ENCODE data around the gene ENTPD1. TPM values are rescaled to one million over a fixed set of nuclear protein-coding genes. Genes with fewer than 3 reads are reported as not detected.

The ENTPD1 gene
- total RNA-seq, 4 donors from 2014 or later, result 27.3 to 33.4 (median 31.4) TPM

- 86% methylated on average over 3 of the region's 3 CpGs for WGBS
- H3K27me3 ChIP-seq, result no peaks in the 10 kb centered on the region
- peaks cover 0 to 43% (median 33%) of the 10 kb centered on the region in 4 donors for H3K4me1 ChIP-seq
- no peaks in the 10 kb centered on the region for H3K9me3 ChIP-seq
- no peak for DNase-seq (ENCODE audit: extremely low spot score)
- no peaks in the 10 kb centered on the region for H3K36me3 ChIP-seq
- TF ChIP-seq POLR2A (IDR thresholded peaks at IDR 0.05; ENCODE audit: low read depth), result no peak
- TF ChIP-seq EP300 (IDR thresholded peaks at IDR 0.05), result no peak
- no peak for TF ChIP-seq CTCF (IDR thresholded peaks at IDR 0.05)
- no peak for TF ChIP-seq POLR2AphosphoS5 (IDR thresholded peaks at IDR 0.05)
- no peak overlapping the region for H3K4me3 ChIP-seq
- intact Hi-C loops (cut with DNase I), result no loop called here
- peak overlapping the region in 1 of 4 donors; percentile 5 for H3K27ac ChIP-seq (replicated peaks in 1 of 4)
Observed at GRCh38 chr10:95784279-95784913, 28.4 kb downstream of the ENTPD1 start.

GRCh38 chr10:95785317-95785716, 29.4 kb downstream of the ENTPD1 start:
- H3K27ac ChIP-seq (replicated peaks in 1 of 4), result no peak overlapping the region
- no peaks in the 10 kb centered on the region for H3K27me3 ChIP-seq
- no peak for DNase-seq (ENCODE audit: extremely low spot score)
- H3K4me1 ChIP-seq, result peaks cover 0 to 38% (median 32%) of the 10 kb centered on the region in 4 donors
- intact Hi-C loops (cut with DNase I), result no loop called here
- no peak overlapping the region for H3K4me3 ChIP-seq
- no peaks in the 10 kb centered on the region for H3K9me3 ChIP-seq
- no peaks in the 10 kb centered on the region for H3K36me3 ChIP-seq
- no peak for TF ChIP-seq CTCF (IDR thresholded peaks at IDR 0.05)
- no peak for TF ChIP-seq POLR2AphosphoS5 (IDR thresholded peaks at IDR 0.05)
- no peak for TF ChIP-seq POLR2A (IDR thresholded peaks at IDR 0.05; ENCODE audit: low read depth)
- TF ChIP-seq EP300 (IDR thresholded peaks at IDR 0.05), result no peak
- WGBS, result 82% methylated on average over 1 of the region's 1 CpG

GRCh38 chr10:95785942-95786669, 30.1 kb downstream of the ENTPD1 start:
- H3K4me1 ChIP-seq, result peaks cover 0 to 42% (median 36%) of the 10 kb centered on the region in 4 donors

GRCh38 chr10:95787447-95787846, 31.5 kb downstream of the ENTPD1 start:
- no peaks in the 10 kb centered on the region for H3K27me3 ChIP-seq
- no peaks in the 10 kb centered on the region for H3K36me3 ChIP-seq
- intact Hi-C loops (cut with DNase I), result no loop called here
- no peaks in the 10 kb centered on the region for H3K9me3 ChIP-seq
- H3K4me3 ChIP-seq, result no peak overlapping the region
- WGBS, result 66% methylated on average over 1 of the region's 1 CpG
- DNase-seq (ENCODE audit: extremely low spot score), result no peak
- H3K27ac ChIP-seq (replicated peaks in 1 of 4), result no peak overlapping the region
- H3K4me1 ChIP-seq, result peaks cover 0 to 52% (median 39%) of the 10 kb centered on the region in 4 donors
- TF ChIP-seq EP300 (IDR thresholded peaks at IDR 0.05) (no peak), POLR2A (IDR thresholded peaks at IDR 0.05; ENCODE audit: low read depth) (no peak), CTCF (IDR thresholded peaks at IDR 0.05) (no peak), POLR2AphosphoS5 (IDR thresholded peaks at IDR 0.05) (no peak)

More at GRCh38 chr10:95785942-95786669, 30.1 kb downstream of the ENTPD1 start:
- DNase-seq (ENCODE audit: extremely low spot score), result no peak
- 80% methylated on average over 5 of the region's 5 CpGs for WGBS
- H3K27ac ChIP-seq (replicated peaks in 1 of 4), result no peak overlapping the region
- no peaks in the 10 kb centered on the region for H3K9me3 ChIP-seq
- intact Hi-C loops (cut with DNase I), result no loop called here
- no peaks in the 10 kb centered on the region for H3K27me3 ChIP-seq
- H3K36me3 ChIP-seq, result no peaks in the 10 kb centered on the region
- H3K4me3 ChIP-seq, result no peak overlapping the region
- no peak for TF ChIP-seq POLR2AphosphoS5 (IDR thresholded peaks at IDR 0.05)
- no peak for TF ChIP-seq POLR2A (IDR thresholded peaks at IDR 0.05; ENCODE audit: low read depth)
- TF ChIP-seq EP300 (IDR thresholded peaks at IDR 0.05), result no peak
- TF ChIP-seq CTCF (IDR thresholded peaks at IDR 0.05), result no peak

Measured in esophagus muscularis mucosa (tissue), 4 donors.